Measurements from ENCODE around the gene HBP1.
"Not testable (repeated sequence)": the region's sequence is repeated elsewhere in the genome, so short reads cannot be mapped to it uniquely, and the experiment has no call there.

- not testable (repeated sequence) for TF ChIP-seq POLR2A (IDR thresholded peaks at IDR 0.05); CTCF (IDR thresholded peaks at IDR 0.05 in 4 of 5, conservative IDR thresholded peaks at IDR 0.05 in 1 of 5)
Measured at GRCh38 chr7:107220806-107221205, 52.0 kb downstream of the HBP1 start.
